Bone marrow (tissue), 2 donors: ENCODE data around the gene STAU1.
A peak's percentile ranks its signal among the peaks of the same experiment; 100 is the strongest.
"Not testable (repeated sequence)": the region's sequence is repeated elsewhere in the genome, so short reads cannot be mapped to it uniquely, and the experiment has no call there.

Source experiments
- DNase-seq, 2 donors: peaks; one replicate each; lab custom pipeline; 2025; lab: John Stamatoyannopoulos, UW

Gene STAU1

DNA sequence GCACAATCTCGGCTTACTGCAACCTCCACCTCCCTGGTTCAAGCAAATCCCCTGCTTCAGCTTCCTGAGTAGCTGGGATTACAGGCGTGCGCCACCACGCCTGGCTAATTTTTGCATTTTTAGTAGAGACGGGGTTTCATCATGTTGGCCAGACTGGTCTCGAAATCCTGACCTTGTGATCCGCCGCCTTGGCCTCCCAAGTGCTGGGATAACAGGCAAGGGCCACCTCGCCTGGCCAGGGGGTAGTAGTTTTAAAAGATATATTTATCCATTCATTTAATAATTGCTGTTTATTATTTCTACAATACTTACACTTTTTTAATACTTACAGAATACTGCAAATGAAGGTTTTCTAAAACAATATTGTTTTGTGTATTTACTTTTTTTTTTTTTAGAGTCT is 15.6 kb upstream of the STAU1 start:
- no peak for DNase-seq

DNA sequence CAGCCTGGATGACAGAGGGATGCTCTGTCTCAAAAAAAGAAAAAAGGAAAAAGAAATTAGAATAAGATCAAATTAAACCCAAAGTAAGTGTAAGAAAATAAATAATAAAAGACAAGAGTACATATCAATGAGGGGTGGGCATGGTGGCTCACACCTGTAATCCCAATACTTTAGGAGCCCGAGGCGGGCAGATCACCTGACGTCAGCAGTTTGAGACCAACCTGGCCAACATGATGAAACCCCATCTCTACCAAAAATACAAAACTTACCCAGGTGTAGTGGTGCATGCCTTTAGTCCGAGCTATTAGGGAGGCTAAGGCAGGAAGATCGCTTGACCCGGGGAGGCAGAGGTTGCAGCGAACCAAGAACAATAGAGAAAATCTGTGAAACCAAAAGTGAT is 14.9 kb upstream of the STAU1 start:
- DNase-seq: no peak

DNA sequence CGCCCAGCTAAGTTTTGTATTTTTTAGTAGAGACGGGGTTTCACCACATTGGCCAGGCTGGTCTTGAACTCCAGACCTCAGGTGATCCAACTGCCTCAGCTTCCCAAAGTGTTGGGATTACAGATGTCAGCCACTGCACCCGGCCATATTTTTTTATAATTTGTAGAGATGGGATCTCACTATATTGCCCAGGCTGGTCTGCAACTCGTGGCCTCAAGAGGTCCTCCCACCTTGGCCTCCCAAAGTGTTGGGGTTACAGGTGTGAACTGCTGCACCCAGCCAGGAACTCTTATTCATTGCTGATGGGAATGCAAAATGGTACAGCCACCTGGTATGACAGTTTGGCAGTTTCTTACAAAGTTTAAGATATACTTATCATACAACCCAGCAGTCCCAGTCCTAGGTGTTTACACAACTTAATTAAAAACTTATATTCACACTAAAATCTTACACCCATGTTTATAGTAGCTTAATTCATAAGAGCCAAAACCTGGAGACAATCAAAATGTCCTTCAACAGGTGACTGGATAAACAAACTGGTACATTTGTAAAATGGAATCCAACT is 11.7 kb upstream of the STAU1 start:
- no peak for DNase-seq

DNA sequence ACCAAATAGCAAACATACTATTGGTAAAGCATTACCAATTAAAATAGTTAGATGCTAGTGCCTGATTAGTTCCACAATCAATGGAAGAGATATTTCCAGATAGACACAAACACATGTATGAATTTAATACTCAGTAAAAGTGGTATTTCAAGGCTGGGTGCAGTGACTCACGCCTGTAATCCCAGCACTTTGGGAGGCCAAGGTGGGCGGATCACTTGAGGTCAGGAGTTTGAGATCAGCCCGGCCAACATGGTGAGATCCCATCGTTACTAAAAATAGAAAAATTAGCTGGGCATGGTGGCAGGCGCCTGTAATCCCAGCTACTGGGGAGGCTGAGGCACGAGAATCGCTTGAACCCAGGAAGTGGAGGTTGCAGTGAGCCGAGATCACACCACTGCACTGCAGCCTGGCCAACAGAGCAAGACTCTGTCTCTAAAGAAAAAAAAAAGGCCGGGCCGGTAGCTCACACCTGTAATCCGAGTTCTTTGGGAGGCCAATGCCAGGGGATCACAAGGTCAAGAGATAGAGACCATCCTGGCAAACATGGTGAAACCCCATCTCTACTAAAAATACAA is 4.9 kb upstream of the STAU1 start:
- not testable (repeated sequence) for DNase-seq

DNA sequence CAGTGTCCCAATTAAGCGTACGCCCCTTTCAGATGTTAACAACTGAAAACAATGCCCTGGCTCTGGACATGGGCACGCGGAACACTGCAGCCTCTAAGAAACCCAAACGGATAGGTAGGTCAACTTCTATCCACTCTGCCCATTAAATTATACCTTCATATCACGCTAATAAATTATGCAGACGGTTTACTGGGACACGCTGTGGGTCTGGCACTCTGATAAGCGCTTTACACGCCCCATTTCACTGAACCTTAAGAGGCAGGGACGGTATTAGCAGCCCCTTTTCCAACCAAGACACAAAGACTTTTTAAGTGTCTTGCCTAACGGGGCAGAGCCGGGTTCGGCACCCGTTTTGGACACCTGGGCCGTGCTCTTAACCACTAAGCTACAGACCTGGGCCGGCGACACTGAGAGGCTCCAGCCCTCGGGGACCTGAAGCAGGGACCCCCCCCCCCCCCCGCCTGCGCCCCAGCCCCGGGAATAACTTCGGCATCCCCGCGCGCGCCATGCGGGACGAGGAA is 744 bp downstream of the STAU1 start:
- peak in 1 of 2 donors; percentile 28 for DNase-seq

DNA sequence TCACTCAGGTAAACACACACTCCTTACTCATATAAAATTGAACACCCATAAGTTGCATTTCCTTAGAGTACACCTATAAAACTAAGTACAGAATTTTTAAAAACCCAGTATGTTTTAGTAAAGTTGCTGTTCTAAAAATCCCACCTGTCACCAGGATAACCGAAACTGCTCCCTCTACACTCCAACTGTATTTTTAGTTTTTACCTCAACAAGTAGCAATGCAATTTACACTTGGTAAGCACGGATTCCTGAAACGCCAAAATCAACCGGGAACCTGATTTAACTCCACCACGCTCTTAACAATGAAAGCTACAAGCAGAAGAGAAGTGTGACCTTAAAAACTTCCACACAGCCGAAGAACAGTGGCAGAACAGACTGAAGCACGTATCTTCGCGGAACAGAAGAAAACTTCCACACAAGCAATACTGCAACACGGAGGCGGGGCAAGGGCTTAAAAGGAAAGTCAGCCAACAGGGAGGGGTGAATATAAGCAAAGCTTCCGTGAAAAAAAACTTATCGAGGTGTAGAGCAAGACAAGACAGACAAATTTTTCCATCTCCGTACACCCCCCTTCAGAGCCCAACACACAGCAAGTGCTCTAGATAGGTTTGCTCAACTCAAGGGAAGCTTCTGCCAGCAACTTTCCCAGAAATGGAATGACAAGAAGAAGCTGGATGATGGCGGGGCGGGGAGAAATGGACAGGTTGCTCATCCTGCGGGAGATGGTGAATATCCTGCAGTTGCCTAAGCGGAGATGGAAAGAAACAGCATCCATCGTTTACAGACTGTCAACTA is 1.4 kb downstream of the STAU1 start:
- peak; percentile 1 to 31 for DNase-seq

DNA sequence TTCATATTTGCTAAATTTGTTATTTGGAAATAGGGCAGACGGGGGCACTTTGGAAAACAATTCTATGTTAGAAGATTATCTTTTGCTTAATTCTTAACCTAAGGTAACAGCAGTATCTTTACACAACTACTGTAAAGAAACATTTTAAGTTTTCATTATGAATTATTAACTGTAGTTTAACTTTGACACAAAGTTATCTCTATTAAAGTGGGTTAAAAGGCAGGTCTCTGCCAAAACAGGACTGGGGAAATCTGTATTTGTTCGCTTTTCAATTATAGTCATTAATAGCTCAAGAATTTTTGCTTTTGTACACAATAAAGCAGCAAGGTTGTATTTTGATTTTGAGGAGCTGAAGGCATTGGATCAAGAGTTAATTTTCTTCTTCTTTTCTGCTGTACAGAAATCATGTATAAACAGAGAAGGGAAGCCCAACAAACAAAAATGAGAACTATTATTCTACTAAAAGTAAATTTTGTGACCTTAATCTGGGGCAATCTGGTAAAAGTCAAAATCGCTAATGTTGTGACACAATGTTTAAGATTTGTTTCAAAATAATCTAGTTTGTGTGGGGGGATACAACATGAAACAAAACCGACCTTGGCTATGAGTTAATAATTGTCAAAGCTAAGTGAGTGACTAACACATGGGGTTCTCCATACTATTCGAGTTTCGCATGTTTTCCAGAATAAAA is 2.9 kb downstream of the STAU1 start:
- no peak for DNase-seq

DNA sequence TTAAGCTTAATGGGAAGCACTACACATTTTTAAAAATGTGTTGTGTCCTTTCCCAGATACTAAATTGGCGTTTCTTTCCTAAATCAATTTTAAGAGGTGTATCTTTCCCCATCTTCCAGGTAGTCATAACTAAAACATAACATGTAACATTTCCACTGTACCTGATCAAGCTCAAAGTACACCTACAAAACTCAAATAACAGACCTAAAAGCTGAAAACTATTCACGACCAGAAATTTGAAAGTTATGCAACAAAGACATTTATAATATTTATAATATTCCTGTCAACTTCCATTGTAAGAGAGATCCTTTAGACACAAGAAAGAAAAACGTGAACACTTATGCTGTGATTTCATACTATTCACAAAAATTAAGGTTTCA is 3.5 kb downstream of the STAU1 start:
- DNase-seq: no peak

DNA sequence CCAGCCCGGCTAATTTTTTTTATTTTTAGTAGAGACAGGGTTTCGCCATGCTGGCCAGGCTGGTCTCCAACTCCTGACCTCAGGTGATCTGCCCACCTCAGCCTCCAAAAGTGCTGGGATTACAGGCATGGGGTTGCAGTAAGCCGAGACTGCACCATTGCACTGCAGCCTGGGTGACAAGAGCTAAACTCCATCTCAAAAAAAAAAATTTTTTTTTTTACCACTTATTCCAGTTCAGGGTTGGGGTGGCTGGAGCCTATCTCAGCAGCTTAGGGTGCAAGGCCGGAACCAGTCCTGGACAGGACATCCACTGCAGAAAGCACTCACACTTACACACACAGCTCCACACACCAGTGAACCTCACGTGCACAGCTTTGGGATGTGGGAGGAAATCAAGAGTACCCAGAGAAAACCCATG is 4.0 kb downstream of the STAU1 start:
- DNase-seq: not testable (repeated sequence)

DNA sequence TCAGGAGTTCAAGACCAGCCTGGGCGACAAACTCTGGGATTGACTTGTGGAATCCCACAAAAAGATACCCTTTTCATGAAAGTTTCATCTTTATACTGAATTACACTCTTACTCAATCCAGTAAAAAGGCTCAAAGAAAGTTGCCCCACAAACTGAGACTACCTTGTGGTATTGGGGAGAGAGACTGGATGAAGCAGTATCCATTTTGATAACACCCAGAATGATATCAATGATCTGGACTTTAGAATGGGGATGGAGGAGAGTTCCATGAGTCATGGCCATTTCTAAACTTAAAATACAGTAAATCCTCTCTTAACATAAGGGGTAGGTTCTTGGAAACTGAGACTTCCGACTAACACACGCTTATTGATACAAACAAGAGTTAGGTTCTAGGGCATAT is 4.7 kb downstream of the STAU1 start:
- DNase-seq: no peak

DNA sequence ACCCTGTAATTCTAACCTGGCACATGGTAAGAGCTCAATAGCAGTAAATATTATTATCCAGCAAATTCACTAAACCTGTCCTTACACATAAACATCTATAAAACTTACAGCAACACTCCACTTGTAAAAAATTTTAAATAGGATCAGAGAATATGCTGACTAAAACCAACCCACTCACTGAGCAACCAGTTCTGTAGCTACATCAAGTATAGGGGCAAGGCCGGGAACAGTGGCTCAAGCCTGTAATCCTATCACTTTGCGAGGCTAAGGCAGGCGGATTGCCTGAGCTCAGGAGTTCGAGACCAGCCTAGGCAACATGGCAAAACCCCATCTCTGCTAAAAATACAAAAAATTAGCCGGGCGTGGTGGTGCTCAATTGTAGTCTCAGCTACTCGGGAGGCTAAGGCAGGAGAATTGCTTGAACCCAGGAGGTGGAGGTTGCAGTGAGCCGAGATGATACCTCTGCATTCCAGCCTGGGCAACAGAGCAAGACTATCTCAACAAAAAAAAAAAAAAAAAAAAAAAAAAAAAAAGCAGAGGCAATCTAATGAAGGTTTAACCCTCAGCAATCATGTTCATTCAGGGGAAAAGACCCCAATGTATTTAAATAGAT is 6.8 kb downstream of the STAU1 start:
- no peak for DNase-seq

DNA sequence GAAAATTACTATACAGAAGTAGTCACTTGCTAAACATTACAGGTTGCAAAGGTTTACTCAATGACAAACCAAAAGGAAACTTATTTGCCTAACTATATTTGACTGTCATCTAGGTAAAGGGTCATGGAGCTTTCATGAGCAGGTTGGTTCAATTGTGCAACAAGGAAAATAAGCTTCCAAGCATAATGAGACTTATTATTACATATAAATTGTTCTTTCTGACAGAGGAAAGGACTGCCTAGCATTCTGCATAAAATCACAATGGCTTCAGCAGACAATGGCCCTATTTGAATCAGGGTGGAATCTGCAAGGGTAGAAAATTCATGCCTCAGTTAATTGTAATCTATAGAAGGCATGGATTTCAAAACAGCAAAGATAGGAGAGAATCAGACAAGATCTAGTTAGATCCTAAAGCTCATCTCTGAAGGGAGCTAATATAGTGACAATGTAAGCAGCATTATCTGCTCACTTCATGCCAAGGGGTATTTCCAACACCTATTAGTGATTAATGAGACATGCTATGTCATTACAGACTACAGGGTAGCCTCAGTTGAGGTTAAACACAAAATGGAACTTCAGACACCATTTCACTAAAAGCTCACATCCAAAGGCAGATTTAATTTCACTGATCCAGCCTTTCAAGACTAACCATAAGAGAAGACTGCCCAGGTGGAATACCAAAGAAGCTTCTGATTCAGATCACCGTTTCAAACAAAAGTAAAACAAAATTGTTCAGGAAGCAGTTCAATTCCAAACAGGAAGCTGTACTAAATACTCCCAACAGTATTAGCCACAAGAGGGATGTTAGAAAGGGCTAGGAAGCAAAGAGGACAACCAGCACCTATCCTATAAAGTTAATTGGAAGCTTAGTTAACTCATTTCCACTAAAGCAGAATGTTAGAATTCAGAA is 8.5 kb downstream of the STAU1 start:
- no peak for DNase-seq

DNA sequence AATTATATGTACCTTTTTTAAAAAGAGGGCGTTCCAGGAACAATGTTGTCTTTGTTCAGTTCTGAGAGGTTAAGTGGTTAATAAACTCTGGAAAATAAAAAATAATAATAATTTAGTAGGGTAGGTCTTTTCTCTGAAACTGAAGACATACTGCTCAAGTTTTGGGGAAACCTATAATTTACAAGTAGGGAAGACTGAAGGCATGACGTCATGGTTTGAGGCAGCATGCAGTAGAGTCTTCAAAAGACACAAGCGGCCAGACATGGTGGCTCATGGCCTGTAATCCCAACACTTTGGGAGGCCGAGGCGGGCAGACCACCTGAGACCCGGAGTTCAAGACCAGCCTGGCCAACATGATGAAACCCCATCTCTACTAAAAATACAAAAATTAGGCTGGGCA is 14.0 kb downstream of the STAU1 start:
- DNase-seq: no peak

DNA sequence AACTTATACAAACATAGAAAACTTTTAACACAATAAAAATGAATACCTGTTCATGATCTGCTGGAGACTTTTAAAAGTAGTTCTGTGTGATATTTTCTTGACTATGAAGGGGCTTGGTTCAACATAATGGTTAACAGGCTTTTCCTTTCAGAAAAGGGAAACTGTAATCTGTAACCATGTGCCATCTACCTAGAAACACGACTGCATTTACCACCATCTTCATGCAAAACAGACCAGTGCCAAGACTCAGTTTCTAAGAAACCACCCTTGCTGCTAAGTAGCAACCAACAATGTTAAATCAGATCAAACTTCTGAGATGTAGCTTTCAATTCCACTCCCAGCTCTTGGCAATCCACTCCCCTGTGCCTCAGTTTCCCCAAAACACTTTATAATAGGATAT is 15.7 kb downstream of the STAU1 start:
- DNase-seq: no peak

DNA sequence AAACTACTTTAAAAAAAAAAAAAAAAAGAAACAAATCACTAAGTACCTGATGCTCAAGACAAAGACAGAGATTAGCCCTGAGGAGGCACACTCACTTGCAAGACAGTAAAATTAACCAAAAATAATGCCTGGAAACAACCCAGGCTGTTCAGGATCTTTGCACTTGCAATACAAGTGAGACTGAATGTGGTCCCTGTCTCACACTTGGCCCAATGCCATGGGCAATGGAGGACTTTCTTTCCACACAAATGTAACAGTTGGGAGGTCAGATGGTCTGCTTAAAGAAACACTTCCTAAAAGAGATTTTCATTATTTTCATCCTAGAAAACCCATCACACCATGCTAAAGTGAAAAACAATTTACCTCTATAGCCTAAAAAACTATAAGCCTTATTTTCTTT is 16.2 kb downstream of the STAU1 start:
- DNase-seq: no peak

DNA sequence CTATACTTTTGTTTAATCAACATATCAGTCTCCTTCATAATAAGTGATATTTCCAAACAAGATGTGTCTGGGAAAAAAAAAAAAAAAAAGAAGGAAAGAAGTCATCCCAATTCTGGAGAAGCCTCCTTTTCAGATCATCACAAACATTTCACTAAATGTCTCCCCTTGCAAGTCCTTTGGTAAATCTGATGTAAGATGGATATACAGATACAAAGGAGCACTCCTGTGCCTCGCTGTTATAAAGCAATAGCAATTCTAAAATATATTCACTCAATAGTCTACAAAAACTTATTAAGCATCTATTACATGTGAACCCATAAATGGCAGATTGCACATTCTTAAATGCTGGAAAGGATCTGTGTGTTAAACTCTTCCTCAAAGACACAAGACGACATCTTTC is 17.4 kb downstream of the STAU1 start:
- no peak for DNase-seq

DNA sequence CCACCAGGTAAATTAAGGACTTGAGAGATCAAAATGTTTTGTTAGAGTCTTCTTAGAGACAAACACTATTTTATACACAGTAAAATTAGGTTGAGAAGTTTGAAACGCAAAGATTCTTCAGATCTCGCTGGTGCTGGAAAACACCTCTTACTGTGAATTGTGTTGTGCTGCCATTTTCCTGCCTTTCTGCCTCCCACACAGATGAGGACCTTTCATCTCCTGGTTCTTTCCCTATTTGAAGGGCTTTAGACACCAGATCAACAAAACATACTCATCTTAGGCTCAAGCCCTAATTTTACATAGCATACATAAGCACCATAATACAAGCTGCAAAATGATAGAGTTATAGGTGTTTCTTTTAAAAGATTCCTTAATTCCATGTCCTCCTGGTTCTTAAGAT is 18.6 kb downstream of the STAU1 start:
- no peak for DNase-seq

DNA sequence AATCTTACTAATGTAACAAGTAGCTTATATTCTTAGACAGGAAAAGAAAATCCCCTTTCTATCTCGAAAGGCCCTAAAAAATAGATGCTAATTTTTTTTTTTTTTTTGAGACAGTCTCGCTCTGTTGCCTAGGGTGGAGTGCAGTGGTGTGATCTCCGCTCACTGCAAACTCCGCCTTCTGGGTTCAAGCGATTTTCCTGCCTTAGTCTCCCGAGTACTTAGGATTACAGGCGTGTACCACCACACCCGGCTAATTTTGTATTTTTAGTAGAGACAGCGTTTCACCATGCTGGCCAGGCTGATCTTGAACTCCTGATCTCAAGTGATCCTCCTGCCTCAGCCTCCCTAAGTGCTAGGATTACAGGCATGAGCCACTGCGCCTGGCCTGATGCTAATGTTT is 19.3 kb downstream of the STAU1 start:
- not testable (repeated sequence) for DNase-seq

DNA sequence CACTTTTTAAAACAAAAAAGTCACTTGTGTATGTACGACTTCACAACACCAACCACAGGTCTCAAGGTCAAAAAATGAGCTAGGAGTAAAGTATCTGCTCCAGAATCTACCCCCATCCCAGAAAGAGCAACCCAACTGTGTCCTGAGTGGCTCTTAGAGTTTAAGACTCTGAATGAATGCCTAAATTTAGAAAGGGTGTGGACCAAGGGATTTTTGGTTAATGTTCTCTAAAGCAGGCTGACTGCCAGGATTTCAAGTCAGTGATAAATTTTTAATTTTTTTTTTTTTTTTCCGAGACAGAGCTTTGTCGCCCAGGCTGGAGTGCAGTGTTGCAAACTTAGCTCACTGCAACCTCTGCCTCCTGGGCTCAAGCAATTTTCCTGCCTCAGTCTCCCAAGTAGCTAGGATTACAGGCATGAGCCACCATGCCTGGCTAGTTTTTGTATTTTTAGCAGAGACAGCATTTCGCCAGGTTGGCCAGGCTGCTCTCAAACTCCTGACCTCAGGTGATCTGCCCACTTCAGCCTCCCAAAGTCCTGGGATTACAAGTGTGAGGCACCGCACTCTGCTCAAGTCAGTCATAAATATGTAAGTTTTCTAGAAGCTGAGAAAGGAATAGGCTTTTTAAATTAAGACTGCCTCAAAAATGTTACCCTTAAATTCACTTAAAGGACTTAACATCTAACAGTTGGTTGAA is 20.2 kb downstream of the STAU1 start:
- DNase-seq: no peak
